B cell (primary cell): ENCODE data around the gene NAV2. TPM values are rescaled to one million over a fixed set of nuclear protein-coding genes. Genes with fewer than 3 reads are reported as not detected.

Experiments used
- ATAC-seq: fragments of 200-7000 bp; cut with Tn5 transposase; one replicate; pipeline ENCODE4 v1.10.0; 2021; ENCODE audit warnings: low read depth, mild to moderate bottlenecking, moderate number of reproducible peaks, moderate library complexity
- CTCF ChIA-PET: fragments of 350-600 bp; sonication (Branson Sonifier 250); formaldehyde crosslinking; loops from one replicate; lab custom pipeline; 2021; ENCODE audit warnings: antibody characterized with exemption, inconsistent platforms; lab: Charles Lee
- POLR2A ChIA-PET: fragments of 350-600 bp; sonication (Branson Sonifier 250); formaldehyde crosslinking; loops from one replicate; lab custom pipeline; 2021; ENCODE audit warnings: antibody characterized with exemption; lab: Charles Lee
- DNase-seq: peaks from one replicate; pipeline ENCODE4 v3.0.0; 2013
- H2AFZ ChIP-seq: 2 replicates; pipeline ENCODE4 v1.6.1; 2012; ENCODE audit warnings: mild to moderate bottlenecking, low read depth, low read length; ENCODE audit not compliant: insufficient read depth, poor library complexity, severe bottlenecking
- H3K27ac ChIP-seq, 2 donors: 1 replicate in 1 of 2; 2 replicates in 1 of 2; pipeline ENCODE4 v1.5.1; 2012 to 2013; ENCODE audit warnings: low read length in 2 of 2, mild to moderate bottlenecking in 2 of 2, moderate library complexity in 1 of 2
- H3K27me3 ChIP-seq, 4 experiments: fragments of 200-600 bp in 1 of 4; sonication (generic) in 1 of 4; replicated peaks in 1 of 4; 1 replicate in 2 of 4; 2 replicates in 2 of 4; pipeline versions ENCODE4 v1.6.1 to v1.7.0; 2013 to 2016; ENCODE audit warnings: low read length in 3 of 4, mild to moderate bottlenecking in 2 of 4, mixed read lengths in 1 of 4, moderate library complexity in 1 of 4; ENCODE audit not compliant: insufficient read depth in 4 of 4, control insufficient read depth in 3 of 4; ENCODE audit errors: control extremely low read depth in 1 of 4
- H3K36me3 ChIP-seq, 2 experiments: replicated peaks in 1 of 2; 1 replicate in 1 of 2; 2 replicates in 1 of 2; pipeline versions ENCODE4 v1.6.1 to v1.7.1; 2013; ENCODE audit warnings: low read length in 1 of 2; ENCODE audit not compliant: insufficient read depth in 2 of 2, control insufficient read depth in 1 of 2; ENCODE audit errors: control extremely low read depth in 1 of 2, extremely low read depth in 1 of 2
- H3K4me1 ChIP-seq, 2 donors: fragments of 200-600 bp in 1 of 2; sonication (generic) in 1 of 2; 1 replicate in 1 of 2; 2 replicates in 1 of 2; pipeline versions ENCODE4 v1.5.1 to v1.6.1; 2013 to 2017; ENCODE audit warnings: low read length in 2 of 2; ENCODE audit not compliant: control insufficient read depth in 2 of 2, insufficient read depth in 2 of 2
- H3K4me2 ChIP-seq: replicated peaks from 2 replicates; pipeline ENCODE3; 2012; ENCODE audit warnings: mild to moderate bottlenecking, low read depth, low read length; ENCODE audit not compliant: poor library complexity, severe bottlenecking
- H3K4me3 ChIP-seq, 5 experiments: fragments of 200-600 bp in 1 of 5; sonication (generic) in 1 of 5; 1 replicate in 3 of 5; 2 replicates in 2 of 5; pipeline versions ENCODE4 v1.5.1 to v1.7.0; 2011 to 2016; ENCODE audit warnings: low read length in 4 of 5, mild to moderate bottlenecking in 4 of 5, low read depth in 2 of 5, control low read depth in 1 of 5, moderate library complexity in 1 of 5; ENCODE audit not compliant: insufficient read depth in 1 of 5; ENCODE audit errors: control extremely low read depth in 1 of 5, extremely low read depth in 1 of 5
- H3K79me2 ChIP-seq: fragments of 200-600 bp; sonication (generic); one replicate; pipeline ENCODE4 v1.6.0; 2016; ENCODE audit warnings: low read length; ENCODE audit not compliant: control insufficient read depth, insufficient read depth
- H3K9ac ChIP-seq: fragments of 200-600 bp; sonication (generic); 2 replicates; pipeline ENCODE4 v1.6.1; 2017; ENCODE audit warnings: mild to moderate bottlenecking, low read length, moderate library complexity
- H3K9me3 ChIP-seq, 3 donors: one replicate each; pipeline versions ENCODE4 v1.6.1 to v1.7.1; 2013; ENCODE audit warnings: low read length in 2 of 3; ENCODE audit not compliant: control insufficient read depth in 2 of 3, insufficient read depth in 1 of 3; ENCODE audit errors: control extremely low read depth in 1 of 3
- H4K20me1 ChIP-seq: 2 replicates; pipeline ENCODE4 v1.6.0; 2012; ENCODE audit warnings: mild to moderate bottlenecking, low read length; ENCODE audit not compliant: insufficient read depth, control insufficient read depth, poor library complexity, severe bottlenecking
- H3K27ac Mint-ChIP-seq: one replicate; pipeline ENCODE4 v1.8.0; 2021; ENCODE audit warnings: mixed read lengths
- H3K27me3 Mint-ChIP-seq: one replicate; pipeline ENCODE4 v1.8.0; 2021; ENCODE audit warnings: mixed read lengths
- H3K4me1 Mint-ChIP-seq: one replicate; pipeline ENCODE4 v1.8.0; 2021; ENCODE audit warnings: mixed read lengths
- H3K4me3 Mint-ChIP-seq: one replicate; pipeline ENCODE4 v1.8.0; 2021; ENCODE audit warnings: mixed read lengths
- H3K9me3 Mint-ChIP-seq: one replicate; pipeline ENCODE4 v1.8.0; 2022; ENCODE audit warnings: mixed read lengths; ENCODE audit not compliant: insufficient read depth
- EZH2 ChIP-seq: IDR thresholded peaks from 2 replicates; pipeline ENCODE4 v1.6.1; 2012; ENCODE audit warnings: borderline replicate concordance, low read depth, mild to moderate bottlenecking, moderate library complexity, low read length; ENCODE audit not compliant: insufficient read depth, poor library complexity, severe bottlenecking
- WGBS: methylation state at CpG from one replicate; pipeline ENCODE4 v1.1.5; 2013; ENCODE audit warnings: missing lambda C conversion rate; ENCODE audit not compliant: insufficient coverage; 5-methylcytosine and 5-hydroxymethylcytosine counted together
- intact Hi-C: fragments of 100-400 bp; cut with micrococcal nuclease; formaldehyde crosslinking; loops from one replicate; pipeline ENCODE4 v1.10.0; 2022
- polyA plus RNA-seq: library from polyadenylated mRNA; depleted of rRNA; stranded (reverse); fragments of >200 nt; gene quantifications from 2 replicates; pipeline ENCODE4 v1.2.3, GENCODE V29; 2012
- total RNA-seq, 2 donors: library from RNA; stranded (reverse); fragments of 120-200 nt in 1 of 2; gene quantifications; 1 replicate in 1 of 2; 2 replicates in 1 of 2; pipeline versions ENCODE4 v1.2.3 to v1.2.4, GENCODE V29; 2013 to 2022
- TF ChIP-seq, protein P1 (sequence below): fragments of 200-600 bp; IDR thresholded peaks from one replicate; pipeline ENCODE4 v1.8.0; 2022; ENCODE audit warnings: antibody characterized with exemption, mild to moderate bottlenecking

Gene NAV2
- total and polyA plus RNA-seq, 2 donors (not counting 1 experiment from before 2014, with no cell fraction given): 0.82 to 22.2 TPM

DNA sequence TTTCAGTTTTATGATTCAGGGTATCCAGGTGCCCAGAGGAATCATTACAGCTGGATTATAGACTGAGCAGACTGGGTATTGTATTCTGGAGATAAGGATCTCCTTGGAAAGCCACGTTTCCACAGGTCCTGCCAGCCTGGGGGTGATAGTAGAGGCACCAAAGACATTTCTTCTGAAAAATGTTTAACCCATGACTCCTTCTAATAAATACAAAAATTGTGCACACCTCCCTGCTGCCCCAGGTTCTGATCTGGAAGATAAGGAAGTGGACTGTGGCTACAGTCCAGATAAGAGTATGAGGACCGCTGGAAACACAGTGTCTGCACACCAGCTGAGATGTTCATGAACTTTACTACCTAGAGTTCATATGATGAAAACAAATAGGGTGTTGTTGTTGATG lies 255.2 kb downstream of the NAV2 start:
- no peak for ATAC-seq
- peaks cover 56% of the 10 kb centered on the region for H3K27me3 Mint-ChIP-seq
- H3K4me1 Mint-ChIP-seq: peaks cover 15% of the 10 kb centered on the region
- Histone ChIP-seq H3K9me3 (peaks cover 0 to 4% (median 0%) of the 10 kb centered on the region in 3 donors), H3K4me3 (no peak overlapping the region), H3K4me2 (no peak overlapping the region), H4K20me1 (no peaks in the 10 kb centered on the region), H3K9ac (no peak overlapping the region), H2AFZ (no peak overlapping the region), H3K27ac (no peak overlapping the region), H3K27me3 (peaks cover 0 to 22% (median 4%) of the 10 kb centered on the region in 4 experiments), H3K4me1 (peaks cover 15 to 19% of the 10 kb centered on the region in 2 donors), H3K79me2 (no peaks in the 10 kb centered on the region), H3K36me3 (no peaks in the 10 kb centered on the region)
- intact Hi-C loops: no loop called here
- CTCF ChIA-PET: no interaction called here
- no peak for DNase-seq
- POLR2A ChIA-PET: no interaction called here
- TF ChIP-seq, protein P1, sequence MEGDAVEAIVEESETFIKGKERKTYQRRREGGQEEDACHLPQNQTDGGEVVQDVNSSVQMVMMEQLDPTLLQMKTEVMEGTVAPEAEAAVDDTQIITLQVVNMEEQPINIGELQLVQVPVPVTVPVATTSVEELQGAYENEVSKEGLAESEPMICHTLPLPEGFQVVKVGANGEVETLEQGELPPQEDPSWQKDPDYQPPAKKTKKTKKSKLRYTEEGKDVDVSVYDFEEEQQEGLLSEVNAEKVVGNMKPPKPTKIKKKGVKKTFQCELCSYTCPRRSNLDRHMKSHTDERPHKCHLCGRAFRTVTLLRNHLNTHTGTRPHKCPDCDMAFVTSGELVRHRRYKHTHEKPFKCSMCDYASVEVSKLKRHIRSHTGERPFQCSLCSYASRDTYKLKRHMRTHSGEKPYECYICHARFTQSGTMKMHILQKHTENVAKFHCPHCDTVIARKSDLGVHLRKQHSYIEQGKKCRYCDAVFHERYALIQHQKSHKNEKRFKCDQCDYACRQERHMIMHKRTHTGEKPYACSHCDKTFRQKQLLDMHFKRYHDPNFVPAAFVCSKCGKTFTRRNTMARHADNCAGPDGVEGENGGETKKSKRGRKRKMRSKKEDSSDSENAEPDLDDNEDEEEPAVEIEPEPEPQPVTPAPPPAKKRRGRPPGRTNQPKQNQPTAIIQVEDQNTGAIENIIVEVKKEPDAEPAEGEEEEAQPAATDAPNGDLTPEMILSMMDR: no peak
- TF ChIP-seq EZH2: no peak
- 67% methylated on average over 1 of the region's 2 CpGs for WGBS
- no peaks in the 10 kb centered on the region for H3K9me3 Mint-ChIP-seq
- H3K4me3 Mint-ChIP-seq: no peak overlapping the region
- H3K27ac Mint-ChIP-seq: no peak overlapping the region

- intact Hi-C loops: no loop called here
- Histone ChIP-seq H3K4me2 (peak overlapping the region; percentile 17), H3K27ac (no peak overlapping the region), H3K9me3 (peaks cover 0 to 4% (median 0%) of the 10 kb centered on the region in 3 donors), H3K27me3 (peaks cover 0 to 18% (median 2%) of the 10 kb centered on the region in 4 experiments), H4K20me1 (no peaks in the 10 kb centered on the region), H2AFZ (no peak overlapping the region), H3K36me3 (no peaks in the 10 kb centered on the region), H3K9ac (no peak overlapping the region), H3K4me1 (peaks cover 15 to 16% of the 10 kb centered on the region in 2 donors), H3K4me3 (no peak overlapping the region), H3K79me2 (no peaks in the 10 kb centered on the region)
- 80% methylated on average over 5 of the region's 5 CpGs for WGBS
- ATAC-seq (no peak), DNase-seq (no peak)
- Mint-ChIP-seq H3K4me1 (peaks cover 14% of the 10 kb centered on the region), H3K4me3 (no peak overlapping the region), H3K27me3 (peaks cover 57% of the 10 kb centered on the region), H3K9me3 (no peaks in the 10 kb centered on the region), H3K27ac (no peak overlapping the region)
- CTCF ChIA-PET: no interaction called here
- TF ChIP-seq, protein P1: no peak
- no peak for TF ChIP-seq EZH2
- POLR2A ChIA-PET: no interaction called here
Measured at GRCh38 chr11:19968860-19969259, 256.2 kb downstream of the NAV2 start.
